ENCODE data around the gene SLFNL1.
A peak's percentile ranks its signal among the peaks of the same experiment; 100 is the strongest.

SLFNL1 gene

GRCh38 chr1:41020109-41020576 is 1.4 kb downstream of the SLFNL1 start:
- no peak for DNase-seq (ENCODE audit: low spot score)

GRCh38 chr1:41019353-41019745 is 2.2 kb downstream of the SLFNL1 start:
- DNase-seq (ENCODE audit: low spot score) = no peak

GRCh38 chr1:41018018-41018410 is 3.5 kb downstream of the SLFNL1 start:
- no peak for DNase-seq (ENCODE audit: low spot score)

- no peak for DNase-seq (ENCODE audit: low spot score)
Measured at GRCh38 chr1:41017141-41018017, 4.1 kb downstream of the SLFNL1 start.

- no peak for DNase-seq (ENCODE audit: low spot score)
Measured at GRCh38 chr1:41015897-41016470, 5.5 kb downstream of the SLFNL1 start.

- DNase-seq (ENCODE audit: low spot score) = no peak
Measured at GRCh38 chr1:41015281-41015896, 6.1 kb downstream of the SLFNL1 start.

- no peak for DNase-seq (ENCODE audit: low spot score)
Measured at GRCh38 chr1:41014871-41015270, 6.7 kb downstream of the SLFNL1 start.

- no peak for DNase-seq (ENCODE audit: low spot score)
Measured at GRCh38 chr1:41013796-41014195, 7.7 kb downstream of the SLFNL1 start.

- no peak for DNase-seq (ENCODE audit: low spot score)
Measured at GRCh38 chr1:41013024-41013423, 8.5 kb downstream of the SLFNL1 start.

- DNase-seq (ENCODE audit: low spot score) = no peak
Measured at GRCh38 chr1:41010345-41010744, 11.2 kb downstream of the SLFNL1 start.

GRCh38 chr1:41009466-41009865 is 12.1 kb downstream of the SLFNL1 start:
- DNase-seq (ENCODE audit: low spot score) = no peak

GRCh38 chr1:41006942-41007865 is 14.3 kb downstream of the SLFNL1 start:
- no peak for DNase-seq (ENCODE audit: low spot score)

- no peak for DNase-seq (ENCODE audit: low spot score)
Measured at GRCh38 chr1:41005876-41006275, 15.6 kb downstream of the SLFNL1 start.

GRCh38 chr1:41003640-41004220 is 17.8 kb downstream of the SLFNL1 start:
- DNase-seq (ENCODE audit: low spot score) = peak; percentile 89

- no peak for DNase-seq (ENCODE audit: low spot score)
Measured at GRCh38 chr1:41003127-41003639, 18.3 kb downstream of the SLFNL1 start.

GRCh38 chr1:40998668-40999067 is 22.9 kb downstream of the SLFNL1 start:
- DNase-seq (ENCODE audit: low spot score) = no peak

- DNase-seq (ENCODE audit: low spot score) = no peak
Measured at GRCh38 chr1:40997096-40997495, 24.4 kb downstream of the SLFNL1 start.

- DNase-seq (ENCODE audit: low spot score) = no peak
Measured at GRCh38 chr1:40989066-40989465, 32.5 kb downstream of the SLFNL1 start.

- no peak for DNase-seq (ENCODE audit: low spot score)
Measured at GRCh38 chr1:40988280-40988679, 33.2 kb downstream of the SLFNL1 start.

- DNase-seq (ENCODE audit: low spot score) = no peak
Measured at GRCh38 chr1:40987439-40988276, 33.9 kb downstream of the SLFNL1 start.

All from SW480 (cell line).